ENCODE data around the gene ALDH1A1.

- TF ChIP-seq SUZ12 (IDR thresholded peaks at IDR 0.05): no peak
- no peak for TF ChIP-seq SP1 (IDR thresholded peaks at IDR 0.05)
- TF ChIP-seq ARNT (IDR thresholded peaks at IDR 0.05): no peak
- TF ChIP-seq FOXK2 (IDR thresholded peaks at IDR 0.05): no peak
- TF ChIP-seq BHLHE40 (IDR thresholded peaks at IDR 0.05; ENCODE audit: borderline replicate concordance): no peak
- no peak for TF ChIP-seq L3MBTL2 (conservative IDR thresholded peaks at IDR 0.05)
- no peak for TF ChIP-seq CTBP1 (IDR thresholded peaks at IDR 0.05; ENCODE audit: borderline replicate concordance)
- no peak for TF ChIP-seq HDGF (IDR thresholded peaks at IDR 0.05; ENCODE audit: borderline replicate concordance)
- TF ChIP-seq FOXM1 (IDR thresholded peaks at IDR 0.05; ENCODE audit: borderline replicate concordance): no peak
- no peak for TF ChIP-seq TARDBP (IDR thresholded peaks at IDR 0.05)
- TF ChIP-seq FOXA1 (IDR thresholded peaks at IDR 0.05): no peak
- no peak for TF ChIP-seq ZNF384 (IDR thresholded peaks at IDR 0.05)
- TF ChIP-seq PKNOX1 (IDR thresholded peaks at IDR 0.05): no peak
These were observed 43.9 kb upstream of the ALDH1A1 start for GRCh38 chr9:72996684-72997314.
